Fibroblast of pulmonary artery (primary cell): Measurements from ENCODE around the gene NEDD4L.
"Not testable (repeated sequence)": the region's sequence is repeated elsewhere in the genome, so short reads cannot be mapped to it uniquely, and the experiment has no call there.

Source experiments
- DNase-seq: peaks from one replicate; pipeline ENCODE4 v3.0.0-alpha.2; 2010; ENCODE audit warnings: low read depth
- H3K4me3 ChIP-seq: replicated peaks from 2 replicates; pipeline ENCODE4 v1.5.1; 2011; ENCODE audit warnings: low read depth, mild to moderate bottlenecking, control low read depth, low read length, moderate library complexity
- TF ChIP-seq, protein P1 (sequence below): IDR thresholded peaks from 2 replicates; pipeline ENCODE4 v1.5.1; 2011; ENCODE audit warnings: mild to moderate bottlenecking, control low read depth, low read length, inconsistent platforms; ENCODE audit errors: missing control alignments

NEDD4L gene

DNA sequence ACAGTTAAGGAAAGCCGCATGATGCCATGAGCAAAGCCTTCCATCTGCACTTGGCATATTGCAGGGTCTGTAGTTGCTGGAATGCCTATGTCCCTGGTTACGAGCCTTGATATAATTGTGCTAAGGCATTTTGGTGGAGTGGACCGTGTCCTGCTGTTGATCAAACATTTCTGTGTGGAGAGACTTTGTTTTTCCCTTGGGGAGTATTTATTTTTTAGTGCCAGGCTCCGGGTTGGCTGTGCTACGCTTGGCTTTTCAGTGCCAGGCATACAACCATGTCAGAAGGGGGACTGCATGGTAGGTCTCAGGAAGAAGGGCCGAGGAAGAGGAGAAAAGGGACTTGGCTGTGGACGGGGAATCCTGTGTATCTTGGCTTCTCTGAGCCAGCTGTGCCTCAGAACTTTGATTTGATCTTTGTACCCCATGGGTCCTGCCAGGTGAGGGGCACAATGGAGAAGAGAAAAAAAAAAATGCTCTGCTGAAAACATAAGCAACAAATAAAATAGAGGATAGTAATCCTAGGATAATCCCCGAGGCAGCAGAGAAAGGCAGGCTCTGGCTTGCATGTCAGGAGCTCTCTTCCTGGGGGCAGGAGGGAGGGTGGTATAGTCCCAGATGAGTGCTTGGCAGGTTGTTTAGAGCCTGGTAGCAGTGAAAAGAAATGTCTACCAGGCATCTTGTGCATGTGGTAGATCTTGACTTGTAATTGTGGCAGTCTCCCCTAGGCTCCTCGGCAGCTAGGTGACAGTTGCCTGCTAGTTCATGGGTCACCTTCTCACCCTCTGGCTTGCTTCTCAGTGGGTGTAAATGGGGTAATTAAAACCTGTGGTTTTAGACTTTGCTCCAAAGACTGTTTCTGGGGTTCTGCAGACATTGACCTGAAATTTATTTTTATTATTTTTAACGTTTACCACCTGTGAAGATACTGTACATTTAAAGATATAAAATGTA lies 233.0 kb downstream of the NEDD4L start:
- no peak for DNase-seq
- TF ChIP-seq, protein P1, sequence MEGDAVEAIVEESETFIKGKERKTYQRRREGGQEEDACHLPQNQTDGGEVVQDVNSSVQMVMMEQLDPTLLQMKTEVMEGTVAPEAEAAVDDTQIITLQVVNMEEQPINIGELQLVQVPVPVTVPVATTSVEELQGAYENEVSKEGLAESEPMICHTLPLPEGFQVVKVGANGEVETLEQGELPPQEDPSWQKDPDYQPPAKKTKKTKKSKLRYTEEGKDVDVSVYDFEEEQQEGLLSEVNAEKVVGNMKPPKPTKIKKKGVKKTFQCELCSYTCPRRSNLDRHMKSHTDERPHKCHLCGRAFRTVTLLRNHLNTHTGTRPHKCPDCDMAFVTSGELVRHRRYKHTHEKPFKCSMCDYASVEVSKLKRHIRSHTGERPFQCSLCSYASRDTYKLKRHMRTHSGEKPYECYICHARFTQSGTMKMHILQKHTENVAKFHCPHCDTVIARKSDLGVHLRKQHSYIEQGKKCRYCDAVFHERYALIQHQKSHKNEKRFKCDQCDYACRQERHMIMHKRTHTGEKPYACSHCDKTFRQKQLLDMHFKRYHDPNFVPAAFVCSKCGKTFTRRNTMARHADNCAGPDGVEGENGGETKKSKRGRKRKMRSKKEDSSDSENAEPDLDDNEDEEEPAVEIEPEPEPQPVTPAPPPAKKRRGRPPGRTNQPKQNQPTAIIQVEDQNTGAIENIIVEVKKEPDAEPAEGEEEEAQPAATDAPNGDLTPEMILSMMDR, result no peak
- no peak overlapping the region for H3K4me3 ChIP-seq

DNA sequence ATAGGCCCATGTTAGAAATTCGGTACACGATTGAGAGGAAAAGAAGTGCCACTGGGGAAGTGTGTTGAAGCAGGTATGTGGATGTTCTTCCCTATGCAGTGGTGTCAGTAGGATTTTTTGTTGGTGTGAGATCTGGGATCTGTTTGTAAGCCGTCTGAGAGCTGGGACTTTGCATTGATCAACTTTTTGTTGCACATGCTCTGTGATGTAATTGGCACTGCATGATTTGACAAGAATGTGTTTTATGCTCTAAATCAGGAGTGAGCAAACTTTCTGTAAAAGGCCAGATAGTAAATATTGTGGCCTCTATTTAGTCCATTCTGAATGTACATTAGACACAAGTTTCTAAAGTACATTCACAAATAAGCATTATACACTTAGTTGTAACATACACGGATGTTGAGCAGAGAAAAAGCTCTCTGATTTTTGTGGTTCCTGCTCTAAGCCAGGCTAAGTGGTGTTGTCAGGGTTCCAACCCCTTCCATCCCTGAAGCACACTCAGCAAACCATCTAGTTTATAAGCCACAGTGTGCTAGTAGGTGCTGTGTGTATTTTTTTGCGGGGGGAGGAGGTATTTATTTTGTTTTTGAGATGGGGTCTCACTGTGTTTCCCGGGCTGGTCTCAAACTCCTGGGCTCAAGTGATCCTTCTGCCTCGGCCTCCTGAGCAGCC lies 235.6 kb downstream of the NEDD4L start:
- H3K4me3 ChIP-seq, result no peak overlapping the region
- TF ChIP-seq, protein P1, result no peak
- DNase-seq, result no peak

DNA sequence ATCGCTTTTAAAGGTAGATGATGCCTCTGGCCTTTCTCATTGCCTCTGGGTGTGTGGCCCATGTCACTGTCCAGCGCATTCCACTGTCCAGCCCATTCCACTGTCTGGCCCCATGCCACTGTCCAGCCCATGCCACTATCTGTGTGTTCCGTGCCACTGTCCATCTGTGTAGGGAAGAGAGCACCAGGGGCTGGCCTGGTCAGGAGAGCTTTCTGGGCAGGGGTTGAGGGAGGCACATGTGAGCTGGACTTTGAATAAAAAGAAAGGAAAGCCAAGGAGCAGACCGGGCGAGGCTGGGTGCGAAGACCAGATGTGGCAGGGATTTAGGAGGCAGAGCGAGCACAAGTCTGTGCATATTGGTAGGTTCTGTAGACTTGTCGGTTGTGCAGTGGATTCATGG lies 236.2 kb downstream of the NEDD4L start:
- TF ChIP-seq, protein P1, result no peak
- H3K4me3 ChIP-seq, result no peak overlapping the region
- DNase-seq, result no peak

DNA sequence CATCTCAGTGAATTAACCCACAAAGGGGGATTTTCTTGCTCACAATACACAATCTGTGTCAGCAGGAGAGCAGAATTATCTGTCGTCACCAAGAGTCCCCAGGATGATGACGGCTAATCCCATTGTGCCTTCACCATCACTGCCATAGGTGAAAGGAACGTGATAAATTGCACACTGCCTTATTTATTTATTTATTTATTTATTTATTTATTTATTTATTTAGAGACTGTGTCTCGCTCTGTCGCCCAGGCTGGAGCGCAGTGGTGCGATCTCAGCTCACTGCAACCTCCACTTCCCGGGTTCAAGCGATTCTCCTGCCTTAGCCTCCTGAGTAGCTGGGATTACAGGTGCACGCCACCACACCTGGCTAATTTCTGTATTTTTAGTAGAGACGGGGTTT lies 238.8 kb downstream of the NEDD4L start:
- H3K4me3 ChIP-seq, DNase-seq: not testable (repeated sequence)

DNA sequence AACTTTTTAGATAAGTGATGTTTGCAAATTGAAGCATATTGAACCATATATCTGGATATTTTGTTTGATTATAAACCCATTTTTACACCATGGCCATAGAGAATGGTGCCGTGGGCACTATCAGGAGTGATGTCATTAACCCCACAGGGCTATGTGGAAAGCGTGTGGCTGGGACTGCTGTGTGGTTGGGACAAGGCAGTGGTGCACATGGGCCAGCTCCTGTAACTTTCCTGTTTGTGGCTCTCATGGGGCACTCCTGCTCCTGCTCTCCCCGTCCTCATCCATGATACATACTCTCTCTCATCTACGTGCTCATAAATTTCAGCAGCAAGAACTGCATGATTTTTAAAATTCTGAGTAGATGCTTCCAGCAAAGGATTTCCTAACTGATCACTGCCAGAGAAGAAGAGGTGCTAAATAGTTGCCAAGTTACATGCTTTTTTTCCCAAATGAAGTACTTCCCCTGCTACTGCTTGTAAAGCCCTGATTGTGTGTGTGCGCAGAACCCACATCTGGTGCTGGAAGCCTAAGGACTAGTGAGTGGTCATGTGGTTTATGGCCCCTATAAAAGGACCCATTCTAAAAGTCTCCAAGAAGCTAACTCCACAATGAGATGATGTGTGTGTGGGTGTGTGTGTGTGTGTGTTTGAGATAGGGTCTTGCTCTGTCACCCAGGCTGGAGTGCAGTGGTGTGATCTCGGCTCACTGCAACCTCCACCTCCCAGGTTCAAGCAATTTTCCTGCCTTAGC lies 240.8 kb downstream of the NEDD4L start:
- TF ChIP-seq, protein P1, result no peak
- no peak overlapping the region for H3K4me3 ChIP-seq
- DNase-seq, result no peak

DNA sequence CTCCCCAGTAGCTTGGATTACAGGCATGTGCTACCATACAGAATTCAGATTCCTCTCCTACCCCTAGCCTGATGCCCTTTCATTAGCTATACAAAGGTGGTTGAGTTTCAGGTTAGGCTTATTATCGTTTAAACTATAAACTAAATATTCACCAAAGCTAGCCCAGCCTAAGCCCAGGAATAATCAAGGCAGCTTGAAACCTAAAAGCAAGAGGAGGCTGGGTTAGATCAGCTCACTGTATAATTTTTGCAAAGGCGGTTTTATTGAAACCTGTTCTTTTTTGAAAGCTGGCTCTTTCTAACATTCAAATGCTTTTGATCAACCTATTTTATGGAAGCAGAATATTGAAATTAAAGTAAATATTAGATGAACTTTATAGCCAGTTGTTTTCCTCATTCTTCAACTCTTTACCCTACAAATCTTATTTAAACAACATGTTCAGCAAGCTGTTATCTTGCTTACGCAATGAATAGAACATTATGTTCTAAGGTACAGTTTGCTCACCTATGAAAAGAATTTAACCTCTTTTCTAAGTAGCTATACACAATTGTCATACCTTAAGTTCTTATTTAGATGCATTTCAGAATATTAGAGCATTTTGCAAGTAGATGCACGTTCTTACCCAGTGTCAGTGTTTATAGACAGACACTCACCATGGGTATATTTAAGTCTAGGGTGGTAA lies 241.6 kb downstream of the NEDD4L start:
- TF ChIP-seq, protein P1, result no peak
- no peak for DNase-seq

More for the DNA sequence above, 241.6 kb downstream of the NEDD4L start:
- no peak overlapping the region for H3K4me3 ChIP-seq
